ENCODE results near the gene DNAH12.
"Not testable (repeated sequence)": the region's sequence is repeated elsewhere in the genome, so short reads cannot be mapped to it uniquely, and the experiment has no call there.

The DNAH12 gene

GRCh38 chr3:57309769-57310360 is 234.3 kb downstream of the DNAH12 start:
- no peak for DNase-seq

DNA sequence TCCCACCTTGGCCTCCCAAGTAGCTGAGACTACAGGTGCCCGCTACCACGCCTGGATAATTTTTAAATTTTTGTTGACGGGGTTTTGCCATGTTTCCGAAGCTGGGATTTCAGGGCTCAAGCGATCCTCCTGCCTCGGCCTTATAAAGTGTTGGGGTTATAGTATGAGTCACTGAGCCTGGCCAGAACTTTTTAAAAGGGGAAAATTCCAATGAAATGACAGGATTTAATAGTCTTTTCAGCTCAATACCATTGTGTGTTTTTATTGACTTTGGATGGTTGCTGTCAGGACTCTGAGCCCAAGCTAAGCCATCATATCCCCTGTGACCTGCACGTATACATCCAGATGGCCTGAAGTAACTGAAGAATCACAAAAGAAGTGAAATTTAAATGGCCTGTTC is 240.6 kb downstream of the DNAH12 start:
- DNase-seq, result not testable (repeated sequence)

DNA sequence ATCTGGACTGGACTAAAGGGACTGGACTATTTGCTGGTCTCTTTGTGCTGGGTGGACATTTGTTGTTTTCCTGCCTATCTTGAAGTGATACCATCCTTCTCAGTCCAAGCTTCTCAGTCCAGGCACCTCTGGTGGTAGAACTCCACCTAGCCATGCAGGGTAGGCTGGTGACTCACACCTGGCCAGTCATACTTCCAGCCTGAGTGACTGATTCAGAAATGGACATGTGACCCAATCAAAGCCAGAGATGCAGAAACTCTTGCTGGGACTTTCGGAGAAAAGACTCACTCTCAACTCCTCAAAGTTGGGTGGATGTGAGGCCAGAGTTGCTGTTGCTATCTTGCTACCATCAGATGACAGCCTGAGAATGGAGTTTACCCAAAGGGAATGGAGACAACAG is 246.1 kb downstream of the DNAH12 start:
- DNase-seq, result no peak

DNA sequence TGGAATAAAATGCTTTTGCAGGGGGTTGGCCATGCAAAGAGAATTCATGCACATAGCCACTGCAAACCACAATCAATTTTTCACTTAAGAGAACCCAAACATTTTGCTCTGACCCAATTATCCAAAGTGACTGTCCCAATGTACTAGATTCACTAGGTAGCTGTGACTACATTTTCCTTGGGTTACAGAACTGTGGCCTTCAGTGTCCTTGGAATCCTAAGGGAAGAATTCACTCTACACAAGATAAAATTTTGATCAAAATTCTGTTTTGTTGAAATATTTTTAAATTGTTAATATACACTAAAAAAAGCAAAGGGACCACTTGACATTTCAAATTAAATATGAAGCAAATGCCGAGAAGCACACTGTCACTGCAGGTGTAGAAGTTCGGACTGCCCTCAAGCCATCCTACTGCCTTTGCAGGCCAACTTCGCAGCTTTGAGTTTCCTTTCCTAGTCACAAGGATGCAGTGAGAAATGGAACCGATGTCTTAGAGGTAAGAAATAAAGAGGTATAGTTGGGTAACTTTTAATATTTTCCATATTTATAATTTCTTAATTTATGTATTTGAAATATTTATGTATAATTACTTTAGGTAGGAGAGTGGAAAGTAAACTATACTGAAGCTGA is 251.1 kb downstream of the DNAH12 start:
- no peak for DNase-seq

DNA sequence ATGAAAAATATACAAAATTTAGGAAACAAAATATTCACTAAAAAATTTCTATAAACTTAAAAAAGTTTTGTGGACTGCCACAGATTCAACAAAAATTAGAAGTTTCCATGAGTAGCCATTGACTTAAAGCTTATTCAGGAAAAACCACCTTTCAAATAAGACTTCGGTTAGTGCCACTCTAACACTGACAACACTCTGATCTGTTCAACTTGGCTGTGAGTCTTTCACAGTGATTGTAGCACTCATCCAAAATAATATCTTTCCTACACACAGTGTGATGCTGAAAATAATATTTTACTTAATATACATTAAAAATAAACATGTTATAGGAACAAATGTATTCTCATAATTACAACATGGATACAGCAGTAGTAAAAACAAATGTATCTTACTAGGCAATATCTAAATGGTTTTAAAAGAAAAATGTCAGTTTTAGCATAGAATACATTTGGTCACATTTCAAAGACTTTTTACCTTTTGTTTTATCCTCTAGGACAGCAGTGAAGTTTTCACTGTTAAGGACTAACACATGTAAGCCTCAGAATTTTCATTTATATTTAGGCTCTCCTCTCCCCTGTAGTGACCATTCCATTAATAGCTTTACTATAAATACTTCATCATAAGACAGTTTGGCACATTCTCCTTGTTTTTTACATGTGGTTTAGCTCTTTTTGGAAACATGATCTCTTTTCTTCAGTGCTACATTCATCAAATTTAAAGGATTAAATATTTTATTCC is 251.8 kb downstream of the DNAH12 start, which contains the start of gene ASB14:
Gene ASB14, minus strand, starts transcription at position 527 of the 738 bp plus-strand sequence. CDS start 652 bp downstream, outside the sequence.
- no peak for DNase-seq

- no peak for DNase-seq
These were observed 255.7 kb downstream of the DNAH12 start for GRCh38 chr3:57288403-57288802.

- DNase-seq, result no peak
These were observed 256.9 kb downstream of the DNAH12 start for GRCh38 chr3:57287205-57287604.

- DNase-seq, result no peak
These were observed 260.8 kb downstream of the DNAH12 start for GRCh38 chr3:57283334-57283733.

DNA sequence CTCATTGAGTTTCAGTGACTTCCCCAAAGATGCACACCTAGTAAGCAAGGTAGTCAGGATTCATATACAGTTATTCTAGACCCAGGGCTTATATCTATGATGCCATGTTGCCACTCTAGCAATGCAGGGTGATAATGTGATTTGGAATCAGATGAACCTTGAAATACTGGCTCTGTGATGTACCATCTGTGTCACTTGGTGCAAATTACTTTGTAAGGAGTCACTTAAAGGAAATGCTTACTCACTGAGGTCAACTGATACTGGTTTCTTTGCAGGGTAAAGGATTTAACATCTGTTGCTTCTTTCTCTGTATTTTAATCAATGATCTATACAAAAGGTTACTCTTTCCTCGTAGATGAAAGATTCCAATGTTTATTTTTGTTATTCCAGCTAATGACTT is 262.4 kb downstream of the DNAH12 start:
- no peak for DNase-seq

GRCh38 chr3:57279685-57280084 is 264.5 kb downstream of the DNAH12 start:
- no peak for DNase-seq

- no peak for DNase-seq
These were observed 265.9 kb downstream of the DNAH12 start for GRCh38 chr3:57278237-57278636.

DNA sequence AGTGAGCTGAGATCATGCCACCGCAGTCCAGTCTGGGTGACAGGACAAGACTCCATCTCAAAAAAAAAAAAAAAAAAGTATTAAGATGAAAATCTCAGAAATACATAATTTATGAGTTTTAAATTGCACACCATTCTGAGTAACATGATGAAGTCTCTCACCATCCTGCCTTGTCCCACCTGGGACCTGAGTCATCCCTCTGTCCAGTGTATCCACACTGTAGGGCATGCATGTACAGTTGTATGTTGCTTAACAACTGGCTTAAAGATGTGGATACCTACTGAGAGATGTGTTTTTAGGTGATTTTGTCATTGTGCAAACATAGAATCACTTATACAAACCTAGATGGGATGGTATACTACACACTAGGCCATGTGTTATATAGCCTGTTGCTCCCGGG is 268.8 kb downstream of the DNAH12 start:
- DNase-seq, result no peak

- DNase-seq, result no peak
These were observed 269.3 kb downstream of the DNAH12 start for GRCh38 chr3:57274845-57275244.

- no peak for DNase-seq
These were observed 275.7 kb downstream of the DNAH12 start for GRCh38 chr3:57268416-57268815.

DNA sequence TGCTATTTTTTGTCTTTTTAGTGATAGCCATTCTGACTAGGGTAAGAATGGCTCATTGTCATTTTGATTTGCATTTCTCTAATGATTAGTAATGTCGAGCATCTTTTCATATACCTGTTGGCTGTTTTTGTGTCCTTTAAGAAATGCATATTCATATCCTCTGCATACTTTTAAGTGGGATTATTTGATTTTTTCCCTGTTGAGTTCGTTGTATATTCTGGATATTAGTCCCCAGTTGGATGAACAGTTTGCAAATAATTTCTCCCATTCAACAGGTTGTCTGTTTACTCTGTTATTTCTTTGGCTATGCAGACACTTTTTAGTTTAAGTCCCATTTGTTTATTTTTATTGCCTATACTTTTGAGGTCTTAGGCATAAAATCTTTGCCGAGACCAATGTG is 282.2 kb downstream of the DNAH12 start:
- no peak for DNase-seq

- DNase-seq, result no peak
These were observed 283.0 kb downstream of the DNAH12 start for GRCh38 chr3:57261119-57261518.

GRCh38 chr3:57257678-57258077 is 286.5 kb downstream of the DNAH12 start:
- no peak for DNase-seq

DNA sequence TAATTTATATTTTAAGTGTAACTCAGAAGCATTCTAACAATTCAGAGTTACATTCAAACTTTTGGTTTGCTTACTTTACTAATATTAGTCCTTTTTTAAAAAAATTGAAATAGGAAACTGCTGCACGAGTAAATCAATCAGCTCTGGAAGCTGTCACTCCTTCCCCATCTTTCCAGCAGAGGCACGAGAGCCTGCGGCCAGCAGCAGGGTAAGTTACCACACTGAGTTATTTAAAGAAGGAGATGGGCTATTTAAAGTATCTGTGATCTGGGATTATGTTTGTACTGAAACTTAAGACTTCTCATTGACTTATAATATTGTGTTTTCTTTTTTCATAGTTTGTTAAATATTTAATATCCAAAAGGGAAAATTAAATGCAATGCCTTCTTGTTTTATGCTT is 287.3 kb downstream of the DNAH12 start:
- DNase-seq, result no peak

DNA sequence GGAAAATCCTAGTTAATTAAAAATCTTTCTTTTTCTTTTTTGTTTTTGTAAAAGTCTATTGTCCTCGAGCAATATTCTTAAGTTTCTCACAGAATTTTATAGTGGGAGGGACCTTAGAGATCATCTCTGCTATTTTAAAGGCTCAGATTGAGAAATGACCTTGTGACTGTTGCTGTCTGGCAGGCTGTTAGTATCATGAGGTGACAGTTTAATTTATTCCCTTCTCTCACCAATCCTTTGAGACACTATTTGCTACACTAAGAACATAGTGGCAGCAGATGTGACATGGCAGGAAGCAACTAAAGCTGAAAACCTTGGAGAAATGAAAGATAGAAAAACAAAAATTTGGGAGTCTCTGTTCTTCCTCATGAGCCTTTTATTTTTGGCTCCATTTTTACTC is 291.7 kb downstream of the DNAH12 start:
- no peak for DNase-seq

GRCh38 chr3:57244946-57245345 is 299.2 kb downstream of the DNAH12 start:
- DNase-seq, result no peak

All from activated naive CD4-positive, alpha-beta T cell treated with Interleukin-2 at 50 U/mL for 16 hours (primary cell).